K562 (cell line): Measurements from ENCODE around the gene SEMA6C. TPM values are rescaled to one million over a fixed set of nuclear protein-coding genes. Genes with fewer than 3 reads are reported as not detected.
A peak's percentile ranks its signal among the peaks of the same experiment; 100 is the strongest.

Experiments used
- CHD2 ChIP-seq: IDR thresholded peaks from 2 replicates; pipeline ENCODE4 v1.6.1; 2011; ENCODE audit warnings: low read depth, low read length
- E2F6 ChIP-seq, 2 experiments: IDR thresholded peaks; 2 replicates each; pipeline ENCODE4 v1.6.1; 2011; ENCODE audit warnings: borderline replicate concordance in 1 of 2, control low read depth in 1 of 2, low read depth in 1 of 2, low read length in 1 of 2, mild to moderate bottlenecking in 1 of 2, mixed read lengths in 1 of 2, moderate library complexity in 1 of 2; ENCODE audit not compliant: insufficient read depth in 1 of 2, insufficient read length in 1 of 2, poor library complexity in 1 of 2, severe bottlenecking in 1 of 2; ENCODE audit errors: extremely low read depth in 1 of 2
- SFPQ ChIP-seq: fragments of 200-400 bp; formaldehyde crosslinking; IDR thresholded peaks from 2 replicates; pipeline ENCODE4 v1.6.1; 2017; ENCODE audit warnings: mild to moderate bottlenecking, low read depth, low read length, moderate library complexity
- SIN3A ChIP-seq, 2 experiments: fragments of 150-350 bp in 1 of 2; IDR thresholded peaks; 2 replicates each; pipeline ENCODE4 v1.6.1; 2011 to 2016; ENCODE audit warnings: borderline replicate concordance in 2 of 2, low read depth in 2 of 2, low read length in 2 of 2, mild to moderate bottlenecking in 2 of 2, moderate library complexity in 2 of 2; ENCODE audit not compliant: control insufficient read depth in 1 of 2
- ZNF197 ChIP-seq: fragments of 200-800 bp; sonication (Bioruptor generic); IDR thresholded peaks from 2 replicates; pipeline ENCODE4 v1.6.1; 2016; ENCODE audit warnings: low read depth, missing genetic modification characterization, missing compliant biosample characterization
- polyA plus RNA-seq, 8 experiments: library from polyadenylated mRNA; depleted of rRNA in 4 of 8; stranded (reverse) in 5 of 8; unstranded in 3 of 8; fragments of >200 nt; fragmentation: Nextera tagmentation in 2 of 8; fragmentation: Illumina TruSeq in 1 of 8; extraction: Ambion mirVana in 2 of 8; extraction: Trizol in 1 of 8; gene quantifications; 2 replicates each; pipeline versions ENCODE4 v1.2.1 to v1.2.3, GENCODE V29; 2011 to 2014; ENCODE audit warnings: inconsistent platforms in 1 of 8, missing spikeins in 1 of 8
- total RNA-seq, 7 experiments: library from RNA; depleted of rRNA in 6 of 7; stranded (reverse); fragments of >200 nt in 6 of 7; fragmentation: Illumina TruSeq in 2 of 7; extraction: Trizol in 2 of 7; gene quantifications; 2 replicates each; pipeline versions ENCODE4 v1.2.1 to v1.2.3, GENCODE V29; 2011 to 2021; ENCODE audit warnings: low replicate concordance in 1 of 7

The SEMA6C gene
- total and polyA plus RNA-seq, 9 of the 15 experiments (the other 6 are each of a cell fraction or from before 2014, with no cell fraction given): 0.03 to 4.6 (median 0.95) TPM

GRCh38 chr1:151166505-151166956 lies 20.1 kb upstream of the SEMA6C start (continued):
- no peak for TF ChIP-seq SFPQ
- TF ChIP-seq CHD2: peak; percentile 50; the same call in 1 of the 2 replicates
- no peak for TF ChIP-seq E2F6 (IDR thresholded peaks at IDR 0.05; ENCODE audit: borderline replicate concordance in 1 of 2, extremely low read depth in 1 of 2, insufficient read depth in 1 of 2, insufficient read length in 1 of 2, low read depth in 1 of 2, low read length in 1 of 2, poor library complexity in 1 of 2, severe bottlenecking in 1 of 2)
- TF ChIP-seq ZNF197 (CRISPR knock-in tag): no peak
- TF ChIP-seq SIN3A (IDR thresholded peaks at IDR 0.05; ENCODE audit: borderline replicate concordance in 2 of 2, control insufficient read depth in 1 of 2, low read depth in 2 of 2, low read length in 2 of 2): peak in 1 of 2 experiments; percentile 1; a peak in 1 of 4 replicates
